ES-I3 (cell line): Measurements from ENCODE around the gene EVA1B.

ENCODE experiments used
- H3K36me3 ChIP-seq: 2 replicates; pipeline ENCODE4 v1.6.1; 2013; ENCODE audit warnings: mild to moderate bottlenecking, low read length, control low read depth, moderate library complexity; ENCODE audit not compliant: insufficient read depth
- H3K4me1 ChIP-seq: 2 replicates; pipeline ENCODE4 v1.6.1; 2013; ENCODE audit warnings: mild to moderate bottlenecking, control low read depth, low read length; ENCODE audit not compliant: insufficient read depth
- H3K9ac ChIP-seq: 2 replicates; pipeline ENCODE4 v1.6.1; 2013; ENCODE audit warnings: low read depth, mild to moderate bottlenecking, low read length, moderate library complexity
- H3K9me3 ChIP-seq: 2 replicates; pipeline ENCODE4 v1.6.1; 2013; ENCODE audit warnings: mild to moderate bottlenecking, low read length, moderate library complexity; ENCODE audit not compliant: control insufficient read depth, insufficient read depth

EVA1B gene

GRCh38 chr1:36339615-36340014 lies 16.2 kb upstream of the EVA1B start:
- H3K36me3 ChIP-seq: peaks cover 8% of the 10 kb centered on the region; the same call in 1 of the 2 replicates
- H3K9ac ChIP-seq: no peak overlapping the region
- H3K9me3 ChIP-seq: no peaks in the 10 kb centered on the region
- H3K4me1 ChIP-seq: no peaks in the 10 kb centered on the region

GRCh38 chr1:36339215-36339614 lies 15.8 kb upstream of the EVA1B start:
- Histone ChIP-seq H3K36me3 (peaks cover 8% of the 10 kb centered on the region; the same call in 1 of the 2 replicates), H3K4me1 (no peaks in the 10 kb centered on the region), H3K9ac (no peak overlapping the region), H3K9me3 (no peaks in the 10 kb centered on the region)

GRCh38 chr1:36337830-36338229 lies 14.4 kb upstream of the EVA1B start:
- Histone ChIP-seq H3K36me3 (peaks cover 5% of the 10 kb centered on the region; the same call in 1 of the 2 replicates), H3K9me3 (no peaks in the 10 kb centered on the region), H3K9ac (no peak overlapping the region)

GRCh38 chr1:36330940-36331339 lies 7.5 kb upstream of the EVA1B start:
- Histone ChIP-seq H3K36me3 (no peaks in the 10 kb centered on the region), H3K4me1 (no peaks in the 10 kb centered on the region), H3K9me3 (no peaks in the 10 kb centered on the region), H3K9ac (no peak overlapping the region)

More at GRCh38 chr1:36337830-36338229, 14.4 kb upstream of the EVA1B start:
- no peaks in the 10 kb centered on the region for H3K4me1 ChIP-seq

- Histone ChIP-seq H3K4me1 (peaks cover 3% of the 10 kb centered on the region; the same call in 1 of the 2 replicates), H3K9ac (no peak overlapping the region), H3K36me3 (no peaks in the 10 kb centered on the region), H3K9me3 (no peaks in the 10 kb centered on the region)
Observed at GRCh38 chr1:36329817-36330216, 6.4 kb upstream of the EVA1B start.

GRCh38 chr1:36328713-36329112 lies 5.3 kb upstream of the EVA1B start:
- Histone ChIP-seq H3K4me1 (peaks cover 8% of the 10 kb centered on the region; the same call in 1 of the 2 replicates), H3K36me3 (no peaks in the 10 kb centered on the region), H3K9me3 (no peaks in the 10 kb centered on the region), H3K9ac (no peak overlapping the region)

- Histone ChIP-seq H3K9ac (no peak overlapping the region), H3K36me3 (no peaks in the 10 kb centered on the region), H3K4me1 (peaks cover 8% of the 10 kb centered on the region; the same call in 1 of the 2 replicates), H3K9me3 (no peaks in the 10 kb centered on the region)
Observed at GRCh38 chr1:36328088-36328480, 4.6 kb upstream of the EVA1B start.

- Histone ChIP-seq H3K9me3 (no peaks in the 10 kb centered on the region), H3K9ac (no peak overlapping the region), H3K4me1 (peaks cover 8% of the 10 kb centered on the region; the same call in 1 of the 2 replicates), H3K36me3 (no peaks in the 10 kb centered on the region)
Observed at GRCh38 chr1:36327421-36328087, 4.1 kb upstream of the EVA1B start.

GRCh38 chr1:36326499-36326898 lies 3.1 kb upstream of the EVA1B start:
- H3K36me3 ChIP-seq: no peaks in the 10 kb centered on the region
- H3K9me3 ChIP-seq: no peaks in the 10 kb centered on the region
- no peak overlapping the region for H3K9ac ChIP-seq
- H3K4me1 ChIP-seq: peaks cover 8% of the 10 kb centered on the region; the same call in 1 of the 2 replicates

GRCh38 chr1:36324353-36324703 lies 883 bp upstream of the EVA1B start:
- H3K4me1 ChIP-seq: peaks cover 8% of the 10 kb centered on the region; the same call in 1 of the 2 replicates
- no peaks in the 10 kb centered on the region for H3K36me3 ChIP-seq
- no peaks in the 10 kb centered on the region for H3K9me3 ChIP-seq
- H3K9ac ChIP-seq: peak overlapping the region; percentile 63; the same call in 1 of the 2 replicates

GRCh38 chr1:36322786-36323635 lies 434 bp downstream of the EVA1B start:
- H3K4me1 ChIP-seq: peaks cover 8% of the 10 kb centered on the region; the same call in 1 of the 2 replicates
- no peaks in the 10 kb centered on the region for H3K9me3 ChIP-seq
- no peaks in the 10 kb centered on the region for H3K36me3 ChIP-seq
- H3K9ac ChIP-seq: peak overlapping the region; percentile 93

- peak overlapping the region; percentile 93 for H3K9ac ChIP-seq
- H3K4me1 ChIP-seq: peaks cover 8% of the 10 kb centered on the region; the same call in 1 of the 2 replicates
- H3K9me3 ChIP-seq: no peaks in the 10 kb centered on the region
- no peaks in the 10 kb centered on the region for H3K36me3 ChIP-seq
Observed at GRCh38 chr1:36322041-36322785, 1.2 kb downstream of the EVA1B start.

GRCh38 chr1:36321119-36321951 lies 2.1 kb downstream of the EVA1B start:
- H3K4me1 ChIP-seq: peaks cover 8% of the 10 kb centered on the region; the same call in 1 of the 2 replicates
- H3K36me3 ChIP-seq: no peaks in the 10 kb centered on the region
- H3K9me3 ChIP-seq: no peaks in the 10 kb centered on the region
- H3K9ac ChIP-seq: peak overlapping the region; percentile 93
